Upper lobe of left lung (tissue), 6 donors: Measurements from ENCODE around the gene RASGEF1B. TPM values are rescaled to one million over a fixed set of nuclear protein-coding genes. Genes with fewer than 3 reads are reported as not detected.

Experiments used
- ATAC-seq, 2 donors: fragments of 200-7000 bp; cut with Tn5 transposase; one replicate each; pipeline ENCODE4 v1.9.1; 2022; ENCODE audit warnings: mild to moderate bottlenecking in 2 of 2, moderate library complexity in 2 of 2; ENCODE audit not compliant: low FRiP score in 2 of 2
- DNase-seq, 2 donors: peaks; one replicate each; pipeline ENCODE4 v3.0.0-alpha.2; 2019 to 2020
- H3K27ac ChIP-seq, 4 donors: fragments of 200-600 bp; sonication (generic); one replicate each; pipeline ENCODE4 v1.5.1; 2016 to 2019
- H3K27me3 ChIP-seq, 4 donors: fragments of 200-600 bp; sonication (generic); one replicate each; pipeline ENCODE4 v1.5.1; 2017 to 2019
- H3K36me3 ChIP-seq, 4 donors: fragments of 200-600 bp; sonication (generic); one replicate each; pipeline ENCODE4 v1.5.1; 2016 to 2019
- H3K4me1 ChIP-seq, 4 donors: fragments of 200-600 bp; sonication (generic); one replicate each; pipeline ENCODE4 v1.5.1; 2018 to 2019
- H3K4me3 ChIP-seq, 4 donors: fragments of 200-600 bp; sonication (generic); one replicate each; pipeline ENCODE4 v1.5.1; 2017 to 2019; ENCODE audit warnings: mild to moderate bottlenecking in 2 of 4, moderate library complexity in 1 of 4
- H3K9me3 ChIP-seq, 4 donors: fragments of 200-600 bp; sonication (generic); one replicate each; pipeline ENCODE4 v1.5.1; 2018 to 2019
- EP300 ChIP-seq, 4 donors: sonication (generic); formaldehyde crosslinking; IDR thresholded peaks; one replicate each; pipeline ENCODE4 v1.5.1; 2017; ENCODE audit warnings: antibody characterized with exemption in 4 of 4, control low read depth in 2 of 4
- POLR2A ChIP-seq, 4 donors: fragments of 450-650 bp; IDR thresholded peaks; one replicate each; pipeline ENCODE4 v1.5.1; 2016 to 2017; ENCODE audit warnings: antibody characterized with exemption in 4 of 4, mild to moderate bottlenecking in 2 of 4
- POLR2AphosphoS5 ChIP-seq, 2 donors: sonication (generic); formaldehyde crosslinking; IDR thresholded peaks; one replicate each; pipeline ENCODE4 v1.5.1; 2017; ENCODE audit warnings: antibody characterized with exemption in 2 of 2
- WGBS, 2 donors: methylation state at CpG; one replicate each; pipeline ENCODE4 v1.1.5; 2017 to 2018; 5-methylcytosine and 5-hydroxymethylcytosine counted together
- total RNA-seq, 6 donors: library from RNA; depleted of rRNA in 4 of 6; stranded (reverse); fragments of >200 nt in 4 of 6; gene quantifications; one replicate each; pipeline versions ENCODE4 v1.1.0 to v1.2.1, GENCODE V29; 2016 to 2021
- TF ChIP-seq, protein P1 (sequence below), 6 experiments: fragments of 450-650 bp in 4 of 6; fragments of 200-600 bp in 2 of 6; sonication (generic) in 2 of 6; IDR thresholded peaks; one replicate each; pipeline ENCODE4 v1.5.1; 2016 to 2019; ENCODE audit warnings: antibody characterized with exemption in 6 of 6
- donor health status: DM: no; HTN: no; CAD: no; lungs with moderate emphysema.
- donor health status: DM: no; HTN: yes; CAD: no; lungs with severe emphysema.

RASGEF1B gene
- total RNA-seq, 6 donors from 2014 or later, result 45.7 to 81.2 (median 71.4) TPM

- H3K4me3 ChIP-seq, result no peak overlapping the region
- TF ChIP-seq EP300 (IDR thresholded peaks at IDR 0.05) (no peak), POLR2A (IDR thresholded peaks at IDR 0.05) (no peak), POLR2AphosphoS5 (IDR thresholded peaks at IDR 0.05) (no peak)
- TF ChIP-seq, protein P1, sequence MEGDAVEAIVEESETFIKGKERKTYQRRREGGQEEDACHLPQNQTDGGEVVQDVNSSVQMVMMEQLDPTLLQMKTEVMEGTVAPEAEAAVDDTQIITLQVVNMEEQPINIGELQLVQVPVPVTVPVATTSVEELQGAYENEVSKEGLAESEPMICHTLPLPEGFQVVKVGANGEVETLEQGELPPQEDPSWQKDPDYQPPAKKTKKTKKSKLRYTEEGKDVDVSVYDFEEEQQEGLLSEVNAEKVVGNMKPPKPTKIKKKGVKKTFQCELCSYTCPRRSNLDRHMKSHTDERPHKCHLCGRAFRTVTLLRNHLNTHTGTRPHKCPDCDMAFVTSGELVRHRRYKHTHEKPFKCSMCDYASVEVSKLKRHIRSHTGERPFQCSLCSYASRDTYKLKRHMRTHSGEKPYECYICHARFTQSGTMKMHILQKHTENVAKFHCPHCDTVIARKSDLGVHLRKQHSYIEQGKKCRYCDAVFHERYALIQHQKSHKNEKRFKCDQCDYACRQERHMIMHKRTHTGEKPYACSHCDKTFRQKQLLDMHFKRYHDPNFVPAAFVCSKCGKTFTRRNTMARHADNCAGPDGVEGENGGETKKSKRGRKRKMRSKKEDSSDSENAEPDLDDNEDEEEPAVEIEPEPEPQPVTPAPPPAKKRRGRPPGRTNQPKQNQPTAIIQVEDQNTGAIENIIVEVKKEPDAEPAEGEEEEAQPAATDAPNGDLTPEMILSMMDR (IDR thresholded peaks at IDR 0.05), result no peak
- H3K27me3 ChIP-seq, result no peaks in the 10 kb centered on the region
- no peaks in the 10 kb centered on the region for H3K9me3 ChIP-seq
- peak overlapping the region in 3 of 4 donors; percentile 31 to 47 (median 37) for H3K27ac ChIP-seq
- H3K36me3 ChIP-seq, result no peaks in the 10 kb centered on the region
- peaks cover 4 to 24% (median 12%) of the 10 kb centered on the region in 4 donors for H3K4me1 ChIP-seq
- WGBS, 2 donors, result 69 to 73% methylated on average over 1 of the region's 1 CpG
- ATAC-seq (no peak), DNase-seq (no peak)
Measured at GRCh38 chr4:81492606-81493230, 21.0 kb upstream of the RASGEF1B start.

DNA sequence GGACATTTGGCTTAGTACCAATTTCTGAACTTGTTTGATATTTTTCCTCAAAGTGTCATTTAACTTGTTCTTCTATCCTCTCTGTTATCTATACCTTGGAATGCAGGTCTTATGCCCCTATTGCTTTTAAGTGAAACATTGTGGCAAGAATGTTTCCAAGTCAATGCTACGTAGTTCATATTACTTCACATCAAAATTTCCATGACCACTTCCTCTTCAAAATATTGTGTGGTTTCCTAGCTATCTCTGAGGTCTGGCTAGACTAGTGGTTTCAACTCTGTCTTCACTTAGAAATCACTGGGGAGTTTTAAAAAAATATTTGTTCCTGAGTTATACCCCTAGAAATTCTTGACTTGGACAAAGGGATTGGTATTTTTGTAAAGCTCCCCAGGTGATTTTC, 20.2 kb upstream of the RASGEF1B start:
- Histone ChIP-seq H3K27me3 (no peaks in the 10 kb centered on the region), H3K4me3 (no peak overlapping the region), H3K9me3 (no peaks in the 10 kb centered on the region), H3K4me1 (peaks cover 4 to 24% (median 12%) of the 10 kb centered on the region in 4 donors), H3K27ac (peak overlapping the region in 3 of 4 donors; percentile 31 to 47 (median 37)), H3K36me3 (no peaks in the 10 kb centered on the region)
- WGBS, 2 donors, result 49 to 55% methylated on average over 1 of the region's 1 CpG
- TF ChIP-seq POLR2A (IDR thresholded peaks at IDR 0.05) (peak in 1 of 4 donors; percentile 35), EP300 (IDR thresholded peaks at IDR 0.05) (peak in 2 of 4 donors; percentile 16 to 73), POLR2AphosphoS5 (IDR thresholded peaks at IDR 0.05) (peak in 1 of 2 donors; percentile 31)
- TF ChIP-seq, protein P1 (IDR thresholded peaks at IDR 0.05), result no peak
- no peak for DNase-seq
- ATAC-seq, result peak in 1 of 2 donors; percentile 84

DNA sequence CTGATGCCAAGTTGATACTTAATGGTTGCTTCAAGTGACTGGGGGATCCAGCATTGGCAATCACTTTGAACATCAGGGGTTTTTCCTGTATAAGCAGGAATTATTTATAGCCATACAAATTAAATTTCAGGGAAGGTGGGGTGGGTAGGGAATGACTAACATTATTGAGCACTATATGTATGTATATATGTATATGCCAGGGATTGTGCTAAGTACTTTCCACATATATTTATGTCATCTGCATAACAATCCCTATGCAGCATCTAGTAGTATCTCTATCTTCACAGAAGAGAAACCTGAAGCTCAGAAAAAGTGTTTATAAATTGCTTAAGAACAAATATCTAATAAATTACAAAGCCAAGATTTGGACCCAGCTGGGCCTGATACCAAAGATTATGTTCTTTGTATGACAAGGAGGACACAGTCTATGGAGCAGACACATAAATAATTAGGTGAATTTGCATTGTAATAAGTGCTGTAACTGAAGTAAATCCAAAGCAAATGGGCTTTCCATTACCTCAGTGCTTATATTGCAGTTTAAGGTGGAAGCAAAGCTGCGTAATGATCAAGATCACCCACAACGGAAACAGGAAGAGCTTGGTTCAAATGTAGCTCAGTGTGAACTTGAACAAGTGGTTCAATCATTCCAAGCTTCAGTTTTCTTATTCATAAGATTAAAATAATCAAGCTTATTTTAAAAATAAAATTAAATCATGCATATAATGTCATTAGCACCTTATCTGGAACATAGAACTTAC, 18.9 kb upstream of the RASGEF1B start:
- DNase-seq (no peak), ATAC-seq (peak in 1 of 2 donors; percentile 63)
- H3K4me3 ChIP-seq, result no peak overlapping the region
- peak overlapping the region in 1 of 4 donors; percentile 24 for H3K27ac ChIP-seq
- H3K9me3 ChIP-seq, result no peaks in the 10 kb centered on the region
- peaks cover 4 to 24% (median 12%) of the 10 kb centered on the region in 4 donors for H3K4me1 ChIP-seq
- no peaks in the 10 kb centered on the region for H3K27me3 ChIP-seq
- WGBS, 2 donors, result 50 to 60% methylated on average over 2 of the region's 2 CpGs
- TF ChIP-seq POLR2AphosphoS5 (IDR thresholded peaks at IDR 0.05) (no peak), EP300 (IDR thresholded peaks at IDR 0.05) (no peak), POLR2A (IDR thresholded peaks at IDR 0.05) (no peak)
- TF ChIP-seq, protein P1 (IDR thresholded peaks at IDR 0.05), result no peak
- H3K36me3 ChIP-seq, result no peaks in the 10 kb centered on the region

DNA sequence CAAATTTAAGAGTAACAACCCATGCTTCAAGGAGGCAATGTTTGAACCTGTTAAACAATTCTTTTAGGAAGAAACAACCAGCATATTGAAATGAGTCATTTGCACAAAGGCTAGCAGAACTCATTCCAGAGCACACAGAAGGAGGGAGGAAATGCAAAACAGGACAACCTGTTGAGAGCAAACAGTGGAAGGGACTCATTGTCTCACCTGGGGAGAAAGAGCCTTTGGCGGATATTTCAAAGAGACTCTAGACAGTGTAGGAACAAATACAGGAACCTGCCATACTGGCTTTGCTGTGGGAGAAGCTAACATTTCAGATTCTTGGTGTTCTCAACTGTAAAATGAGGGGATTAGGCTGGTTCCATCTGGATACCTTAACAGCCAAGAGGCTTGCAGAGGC, 14.8 kb upstream of the RASGEF1B start:
- DNase-seq (no peak), ATAC-seq (peak in 1 of 2 donors; percentile 51)
- Histone ChIP-seq H3K36me3 (no peaks in the 10 kb centered on the region), H3K4me1 (no peaks in the 10 kb centered on the region), H3K27ac (no peak overlapping the region), H3K9me3 (no peaks in the 10 kb centered on the region), H3K4me3 (no peak overlapping the region), H3K27me3 (no peaks in the 10 kb centered on the region)
- 79 to 89% methylated on average over 1 of the region's 1 CpG for WGBS, 2 donors
- TF ChIP-seq POLR2AphosphoS5 (IDR thresholded peaks at IDR 0.05) (no peak), EP300 (IDR thresholded peaks at IDR 0.05) (no peak), POLR2A (IDR thresholded peaks at IDR 0.05) (no peak)
- TF ChIP-seq, protein P1 (IDR thresholded peaks at IDR 0.05), result no peak
